NCI-H128 (cell line): ENCODE measurements around the gene FBXO24.
A peak's percentile ranks its signal among the peaks of the same experiment; 100 is the strongest.
"Not testable (repeated sequence)": the region's sequence is repeated elsewhere in the genome, so short reads cannot be mapped to it uniquely, and the experiment has no call there.

Experiments used
- DNase-seq: peaks from one replicate; lab custom pipeline; 2025; ENCODE audit not compliant: unreplicated experiment; lab: John Stamatoyannopoulos, UW

FBXO24 gene

DNA sequence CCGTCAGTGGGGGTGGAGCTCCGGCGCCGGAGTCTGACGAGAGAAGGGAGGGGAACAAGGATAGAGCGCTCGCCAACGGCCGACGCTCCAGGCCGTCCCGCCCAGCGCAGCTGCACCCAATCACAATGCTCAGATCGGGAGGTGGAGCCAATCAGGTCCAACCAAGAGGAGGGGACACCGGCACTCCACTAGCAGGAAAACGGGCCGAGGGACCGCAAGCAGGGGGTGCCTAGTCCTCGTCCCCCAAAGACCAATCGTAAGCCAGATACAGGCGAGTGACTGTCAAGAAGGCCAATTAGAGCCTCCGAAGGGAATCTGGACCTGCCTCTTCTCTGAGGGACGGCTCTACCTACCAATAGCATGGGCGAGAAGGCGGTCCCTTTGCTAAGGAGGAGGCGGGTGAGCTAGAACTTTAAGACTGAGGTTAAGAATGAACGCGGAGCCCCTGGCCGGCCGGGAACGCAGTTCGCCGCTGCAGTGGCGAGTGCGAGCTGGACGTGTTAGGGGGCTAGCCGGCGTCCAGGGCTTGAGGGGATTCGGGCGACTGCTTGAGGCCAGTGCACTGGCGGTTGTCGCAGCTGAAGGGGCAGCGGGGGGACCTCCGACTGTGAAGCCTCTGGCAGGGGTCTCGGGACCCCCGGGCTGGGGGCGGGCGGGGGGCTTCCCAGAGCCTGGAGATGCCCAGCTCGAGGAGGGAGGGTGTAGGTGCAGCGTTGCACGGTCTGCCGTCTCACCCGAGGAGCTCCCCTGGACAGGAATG, at the start of gene FBXO24:
Gene FBXO24, plus strand, starts transcription at position 63 of the 760 bp plus-strand sequence. Its CDS starts 298 bp downstream, at position 361.
- DNase-seq: peak; percentile 99

DNA sequence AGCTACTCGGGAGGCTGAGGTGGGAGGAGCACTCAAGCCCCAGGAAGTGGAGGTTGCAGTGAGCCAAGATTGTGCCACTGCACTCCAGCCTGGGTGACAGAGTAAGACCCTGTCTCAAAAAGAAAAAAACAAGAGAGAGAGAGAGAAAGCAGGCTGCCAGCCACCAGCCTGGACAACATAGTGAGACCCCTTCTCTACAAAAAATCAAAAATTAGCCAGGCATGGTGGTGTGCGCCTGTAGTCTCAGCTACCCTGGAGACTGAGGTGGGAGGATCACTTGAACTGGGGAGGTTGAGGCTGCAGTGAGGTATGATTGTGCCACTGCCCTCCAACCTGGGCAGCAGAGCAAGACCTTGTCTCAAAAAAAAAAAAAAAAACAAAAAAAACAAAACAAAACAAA, 49.4 kb upstream of the FBXO24 start:
- not testable (repeated sequence) for DNase-seq

DNA sequence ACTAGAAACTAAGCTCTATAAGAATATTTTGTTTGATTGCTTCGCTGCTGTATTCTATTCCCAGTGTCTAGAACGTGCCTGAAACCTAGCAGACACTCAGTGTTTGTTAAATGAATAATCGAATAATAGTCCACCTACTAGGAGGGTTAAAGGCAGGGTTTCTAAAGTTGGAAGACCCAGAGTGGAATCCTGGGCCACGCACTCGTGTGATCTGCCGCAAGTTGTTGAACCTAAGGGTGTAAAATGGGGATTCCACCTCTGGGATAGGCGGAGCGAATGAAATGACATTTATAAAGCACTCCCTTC, 47.8 kb upstream of the FBXO24 start:
- DNase-seq: no peak

DNA sequence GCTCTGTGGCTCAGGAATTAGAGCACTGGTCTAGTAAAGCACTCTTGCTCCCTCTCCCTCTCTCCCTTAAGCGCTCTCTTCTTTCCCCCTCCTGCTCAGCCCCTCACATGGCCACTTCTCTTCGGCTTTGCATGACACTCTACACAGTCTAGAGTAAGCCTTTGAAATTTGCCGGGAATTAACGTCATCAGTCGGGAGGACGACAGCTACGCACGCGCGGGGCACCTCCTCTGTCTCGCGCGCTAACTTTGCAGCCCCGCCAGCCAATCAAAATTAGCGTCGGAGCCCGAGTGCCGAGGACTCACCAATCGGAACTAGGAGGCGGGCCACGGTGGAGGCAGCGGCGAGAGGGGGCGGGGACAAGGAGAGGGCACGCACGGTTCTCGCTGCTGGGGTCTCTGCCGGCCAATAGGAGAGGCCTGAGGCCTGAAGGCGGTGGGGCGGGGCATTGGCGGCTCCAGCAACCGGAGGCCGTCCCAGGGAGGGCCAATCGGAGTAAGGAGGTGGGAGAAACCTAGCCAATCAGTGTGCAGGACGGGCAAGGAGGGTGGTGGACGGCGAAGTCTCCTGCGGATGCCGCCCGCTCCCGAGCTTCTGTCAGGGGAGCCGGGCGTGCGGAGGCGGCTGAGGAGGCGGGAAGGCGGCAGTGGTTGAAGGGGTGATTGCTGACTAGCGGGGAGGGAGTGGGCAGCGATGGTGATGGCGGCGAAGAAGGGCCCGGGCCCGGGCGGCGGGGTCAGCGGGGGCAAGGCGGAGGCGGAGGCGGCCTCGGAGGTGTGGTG, 47.3 kb upstream of the FBXO24 start, which contains the start of gene AGFG2:
Gene AGFG2, plus strand, starts transcription at position 550 of the 782 bp plus-strand sequence. Its CDS starts 144 bp downstream, at position 694.
- DNase-seq: peak; percentile 98

DNA sequence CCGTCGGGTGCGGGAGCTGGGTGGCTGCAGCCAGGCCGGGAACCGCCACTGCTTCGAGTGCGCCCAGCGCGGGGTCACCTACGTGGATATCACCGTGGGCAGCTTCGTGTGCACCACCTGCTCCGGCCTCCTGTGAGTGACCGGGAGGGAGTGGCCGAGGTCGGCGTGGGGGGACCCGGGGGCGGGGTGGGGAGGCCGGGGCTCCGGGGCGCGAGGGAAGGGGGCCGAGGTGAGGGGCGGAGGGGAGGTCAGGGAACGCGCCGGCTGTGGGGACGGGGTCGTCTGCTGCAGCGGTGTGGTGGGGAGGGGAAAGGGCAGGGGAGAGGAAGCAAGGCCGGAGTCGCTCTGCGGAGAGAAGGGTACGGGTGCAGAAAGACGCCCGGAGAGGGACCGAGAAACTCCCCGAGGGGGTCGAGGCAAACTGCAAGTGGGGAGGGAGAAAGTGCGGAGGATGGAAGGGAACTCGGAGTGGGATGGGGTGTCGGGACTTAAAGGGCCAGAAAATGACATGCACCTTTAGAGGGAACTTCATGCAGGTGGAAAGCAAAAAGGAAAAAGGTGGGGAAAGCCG, 46.6 kb upstream of the FBXO24 start:
- DNase-seq: no peak

GRCh38 chr7:100540073-100540723, 45.9 kb upstream of the FBXO24 start:
- DNase-seq: no peak

GRCh38 chr7:100541309-100541708, 44.8 kb upstream of the FBXO24 start:
- DNase-seq: not testable (repeated sequence)

DNA sequence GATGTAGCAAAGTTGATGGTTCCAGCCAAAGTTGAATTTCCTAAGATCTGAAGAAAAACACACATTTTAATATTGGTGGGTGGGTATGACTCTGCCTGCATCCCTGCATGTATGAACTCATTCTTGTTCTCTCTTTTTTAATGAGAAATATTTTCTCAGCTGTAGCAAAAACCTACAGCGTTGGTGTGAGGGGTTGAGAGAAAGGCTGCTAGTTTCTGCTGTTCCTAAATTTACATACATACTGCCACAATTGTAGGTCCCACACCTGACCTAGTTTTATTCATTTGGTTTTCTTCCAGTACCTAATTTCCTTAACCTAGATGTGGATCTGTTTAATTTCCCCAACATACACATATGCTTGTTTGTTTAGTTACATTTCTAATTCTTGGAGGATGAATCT, 42.5 kb upstream of the FBXO24 start:
- DNase-seq: no peak

- DNase-seq: no peak
Observed at GRCh38 chr7:100544386-100544785, 41.7 kb upstream of the FBXO24 start.

- no peak for DNase-seq
Observed at GRCh38 chr7:100544967-100545359, 41.2 kb upstream of the FBXO24 start.

DNA sequence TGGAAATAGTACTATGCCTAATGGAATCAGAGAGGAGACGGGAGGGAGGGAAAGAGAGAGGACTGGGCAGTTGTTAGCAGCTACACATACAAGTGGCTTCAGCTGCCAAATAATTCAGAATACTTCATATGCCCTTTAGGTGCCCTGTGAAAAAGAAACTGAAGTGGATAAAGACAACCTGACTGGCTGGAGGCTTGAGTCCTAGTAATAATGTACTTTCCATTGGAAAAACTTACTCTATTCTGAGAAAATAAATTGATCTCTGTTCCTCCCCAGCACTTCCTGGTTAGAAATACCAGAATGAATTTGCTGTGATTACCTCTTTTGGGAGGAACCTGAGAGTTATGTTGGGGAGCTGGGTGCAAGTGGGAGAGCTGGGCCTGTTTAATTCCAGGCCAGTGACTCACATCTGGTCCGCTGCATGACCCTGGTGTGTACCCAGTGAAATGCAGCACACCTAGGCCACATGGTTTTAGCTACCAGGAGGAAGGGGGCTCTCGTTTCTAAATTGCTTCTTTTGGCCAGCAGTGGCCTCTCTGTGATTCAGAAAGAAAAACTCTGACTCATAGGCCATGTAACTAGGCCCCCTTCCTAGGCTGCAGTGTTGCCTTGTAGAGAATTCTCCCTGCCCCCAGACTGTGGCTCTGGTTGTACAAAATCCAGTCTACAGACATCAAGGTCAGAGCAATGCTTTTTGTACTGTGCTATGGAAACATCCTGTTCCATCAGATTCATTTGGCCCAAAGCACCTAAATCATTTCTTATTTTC, 40.6 kb upstream of the FBXO24 start:
- DNase-seq: no peak

- no peak for DNase-seq
Observed at GRCh38 chr7:100546129-100546925, 39.8 kb upstream of the FBXO24 start.

GRCh38 chr7:100546926-100547800, 39.0 kb upstream of the FBXO24 start:
- no peak for DNase-seq

GRCh38 chr7:100547872-100548271, 38.3 kb upstream of the FBXO24 start:
- DNase-seq: no peak

- DNase-seq: not testable (repeated sequence)
Observed at GRCh38 chr7:100548446-100548845, 37.7 kb upstream of the FBXO24 start.

DNA sequence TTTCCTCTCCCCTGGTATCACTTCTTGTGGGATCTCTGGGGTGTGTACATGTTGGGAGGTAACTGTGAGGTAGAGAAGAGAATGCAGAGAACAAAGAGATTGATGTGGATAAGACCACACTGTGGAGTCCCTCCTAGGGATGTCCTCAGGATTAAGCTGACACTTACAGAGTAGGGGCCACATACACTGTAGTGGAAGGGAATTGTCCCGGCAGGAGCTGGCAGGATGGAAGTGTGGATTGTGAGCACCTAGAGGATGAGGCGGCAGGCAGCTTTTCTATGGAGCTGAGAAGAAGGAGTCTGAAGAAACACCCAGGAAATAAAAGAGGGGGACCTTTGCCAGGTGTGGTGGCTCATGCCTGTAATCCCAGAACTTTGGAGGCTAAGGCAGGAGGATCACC, 33.6 kb upstream of the FBXO24 start:
- DNase-seq: no peak

DNA sequence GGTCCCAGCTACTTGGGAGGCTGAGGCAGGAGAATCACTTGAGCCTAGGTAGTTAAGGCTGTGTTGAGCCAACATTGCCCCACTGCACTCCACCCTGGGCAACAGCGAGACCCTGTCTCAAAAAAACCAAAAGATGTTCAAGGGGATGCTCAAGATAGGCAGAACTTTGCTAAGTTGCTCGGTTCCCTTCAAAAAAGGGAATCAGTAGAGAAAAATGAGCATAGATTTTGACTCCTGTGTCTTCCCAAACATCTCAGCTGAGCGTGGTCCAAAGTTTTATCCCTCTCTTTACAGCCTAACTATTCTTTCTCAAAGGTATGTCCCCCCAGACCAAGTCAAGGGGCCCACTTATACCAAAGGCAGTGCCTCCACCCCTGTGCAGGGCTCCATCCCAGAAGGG, 33.1 kb upstream of the FBXO24 start:
- no peak for DNase-seq

DNA sequence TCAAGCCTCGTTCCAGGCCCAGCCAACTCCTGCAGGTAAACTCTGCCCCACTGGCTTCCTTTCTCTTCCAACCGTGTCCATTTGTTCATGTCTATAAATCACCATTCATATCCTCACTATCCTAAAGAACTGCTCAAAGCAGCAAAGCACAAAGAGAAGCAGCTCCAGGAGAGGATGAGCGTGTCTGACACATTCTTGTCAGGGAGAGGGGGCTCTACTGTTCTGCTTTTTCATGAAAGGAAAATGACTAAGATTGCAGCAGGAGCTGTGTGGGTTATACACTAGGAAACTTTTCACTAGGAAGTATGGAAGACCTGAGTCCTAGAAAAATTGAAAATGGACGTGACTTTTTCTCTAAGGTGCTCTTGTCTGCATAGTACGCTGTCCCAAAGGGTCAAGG, 30.4 kb upstream of the FBXO24 start:
- no peak for DNase-seq

GRCh38 chr7:100556541-100556940, 29.6 kb upstream of the FBXO24 start:
- no peak for DNase-seq
